Fibroblast of the aortic adventitia (primary cell): ENCODE results near the gene DEAF1. TPM values are rescaled to one million over a fixed set of nuclear protein-coding genes. Genes with fewer than 3 reads are reported as not detected.

Source experiments
- DNase-seq: peaks from one replicate; pipeline ENCODE4 v3.0.0-alpha.2; 2010; ENCODE audit warnings: low read depth
- H3K4me3 ChIP-seq: 2 replicates; pipeline ENCODE4 v1.5.1; 2011; ENCODE audit warnings: low read depth, mild to moderate bottlenecking, control low read depth, low read length, moderate library complexity
- total RNA-seq: library from RNA; depleted of rRNA; stranded (reverse); fragments of >200 nt; gene quantifications from 2 replicates; pipeline ENCODE4 v1.2.3, GENCODE V29; 2012; ENCODE audit warnings: low replicate concordance
- TF ChIP-seq, protein P1 (sequence below): IDR thresholded peaks from 2 replicates; pipeline ENCODE4 v1.5.1; 2011; ENCODE audit warnings: mild to moderate bottlenecking, low read length, control low read depth, inconsistent platforms; ENCODE audit not compliant: insufficient read depth

Gene DEAF1
- total RNA-seq, 1 donor = 40.0 TPM

GRCh38 chr11:728901-729491 is 34.0 kb upstream of the DEAF1 start:
- TF ChIP-seq, protein P1, sequence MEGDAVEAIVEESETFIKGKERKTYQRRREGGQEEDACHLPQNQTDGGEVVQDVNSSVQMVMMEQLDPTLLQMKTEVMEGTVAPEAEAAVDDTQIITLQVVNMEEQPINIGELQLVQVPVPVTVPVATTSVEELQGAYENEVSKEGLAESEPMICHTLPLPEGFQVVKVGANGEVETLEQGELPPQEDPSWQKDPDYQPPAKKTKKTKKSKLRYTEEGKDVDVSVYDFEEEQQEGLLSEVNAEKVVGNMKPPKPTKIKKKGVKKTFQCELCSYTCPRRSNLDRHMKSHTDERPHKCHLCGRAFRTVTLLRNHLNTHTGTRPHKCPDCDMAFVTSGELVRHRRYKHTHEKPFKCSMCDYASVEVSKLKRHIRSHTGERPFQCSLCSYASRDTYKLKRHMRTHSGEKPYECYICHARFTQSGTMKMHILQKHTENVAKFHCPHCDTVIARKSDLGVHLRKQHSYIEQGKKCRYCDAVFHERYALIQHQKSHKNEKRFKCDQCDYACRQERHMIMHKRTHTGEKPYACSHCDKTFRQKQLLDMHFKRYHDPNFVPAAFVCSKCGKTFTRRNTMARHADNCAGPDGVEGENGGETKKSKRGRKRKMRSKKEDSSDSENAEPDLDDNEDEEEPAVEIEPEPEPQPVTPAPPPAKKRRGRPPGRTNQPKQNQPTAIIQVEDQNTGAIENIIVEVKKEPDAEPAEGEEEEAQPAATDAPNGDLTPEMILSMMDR = no peak
- no peak for DNase-seq
- H3K4me3 ChIP-seq = no peak overlapping the region

- H3K4me3 ChIP-seq = no peak overlapping the region
- peak; percentile 94 for DNase-seq
- TF ChIP-seq, protein P1 = peak; percentile 99
Measured at GRCh38 chr11:727859-728748, 33.1 kb upstream of the DEAF1 start.

- no peak for DNase-seq
- TF ChIP-seq, protein P1 = no peak
- H3K4me3 ChIP-seq = no peak overlapping the region
Measured at GRCh38 chr11:727281-727701, 32.3 kb upstream of the DEAF1 start.

DNA sequence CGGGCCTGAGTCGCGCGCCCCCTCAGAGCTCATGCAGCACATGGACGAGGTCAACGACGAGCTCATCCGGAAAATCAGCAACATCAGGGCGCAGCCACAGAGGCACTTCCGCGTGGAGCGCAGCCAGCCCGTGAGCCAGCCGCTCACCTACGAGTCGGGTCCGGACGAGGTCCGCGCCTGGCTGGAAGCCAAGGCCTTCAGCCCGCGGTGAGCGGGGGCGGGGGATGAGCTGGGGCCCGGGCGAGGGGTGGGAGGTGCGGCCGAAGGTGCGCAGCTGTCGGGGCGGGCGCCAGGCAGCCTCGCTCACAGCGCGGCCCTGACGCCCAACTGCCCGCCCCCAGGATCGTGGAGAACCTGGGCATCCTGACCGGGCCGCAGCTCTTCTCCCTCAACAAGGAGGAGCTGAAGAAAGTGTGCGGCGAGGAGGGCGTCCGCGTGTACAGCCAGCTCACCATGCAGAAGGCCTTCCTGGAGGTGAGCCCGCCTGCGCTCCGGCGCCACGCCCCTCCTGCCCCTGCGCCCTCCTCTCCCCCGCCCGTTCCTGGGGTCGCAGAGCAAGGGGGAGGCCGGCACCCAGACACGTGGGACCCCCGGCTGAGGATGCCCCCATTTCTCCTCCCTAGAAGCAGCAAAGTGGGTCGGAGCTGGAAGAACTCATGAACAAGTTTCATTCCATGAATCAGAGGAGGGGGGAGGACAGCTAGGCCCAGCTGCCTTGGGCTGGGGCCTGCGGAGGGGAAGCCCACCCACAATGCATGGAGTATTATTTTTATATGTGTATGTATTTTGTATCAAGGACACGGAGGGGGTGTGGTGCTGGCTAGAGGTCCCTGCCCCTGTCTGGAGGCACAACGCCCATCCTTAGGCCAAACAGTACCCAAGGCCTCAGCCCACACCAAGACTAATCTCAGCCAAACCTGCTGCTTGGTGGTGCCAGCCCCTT is 31.5 kb upstream of the DEAF1 start:
- TF ChIP-seq, protein P1 = no peak
- DNase-seq = peak; percentile 49

DNA sequence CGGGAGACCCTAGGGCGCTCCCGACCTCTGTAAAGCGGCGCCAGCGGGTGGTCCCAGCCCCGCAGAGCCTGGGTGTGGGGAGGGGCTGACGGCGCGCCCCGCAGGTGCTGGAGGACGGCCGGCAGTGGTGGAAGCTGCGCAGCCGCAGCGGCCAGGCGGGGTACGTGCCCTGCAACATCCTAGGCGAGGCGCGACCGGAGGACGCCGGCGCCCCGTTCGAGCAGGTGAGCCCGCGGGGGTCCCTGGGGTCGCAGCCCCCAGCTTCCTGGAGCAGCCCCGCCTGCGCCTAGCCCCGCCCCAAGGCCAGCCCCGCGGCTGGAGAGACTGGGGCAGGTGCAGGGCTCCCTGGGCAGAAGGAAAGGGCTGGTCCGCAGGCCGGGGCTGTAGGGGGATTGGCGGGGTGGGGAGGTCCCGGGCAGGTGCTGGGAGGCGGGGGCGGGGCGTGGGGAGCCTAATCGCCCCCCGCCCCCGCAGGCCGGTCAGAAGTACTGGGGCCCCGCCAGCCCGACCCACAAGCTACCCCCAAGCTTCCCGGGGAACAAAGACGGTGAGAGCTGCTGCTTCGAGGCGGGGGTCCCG is 30.7 kb upstream of the DEAF1 start:
- no peak for DNase-seq
- TF ChIP-seq, protein P1 = no peak
- no peak overlapping the region for H3K4me3 ChIP-seq

More for the DNA sequence above, 31.5 kb upstream of the DEAF1 start:
- no peak overlapping the region for H3K4me3 ChIP-seq

DNA sequence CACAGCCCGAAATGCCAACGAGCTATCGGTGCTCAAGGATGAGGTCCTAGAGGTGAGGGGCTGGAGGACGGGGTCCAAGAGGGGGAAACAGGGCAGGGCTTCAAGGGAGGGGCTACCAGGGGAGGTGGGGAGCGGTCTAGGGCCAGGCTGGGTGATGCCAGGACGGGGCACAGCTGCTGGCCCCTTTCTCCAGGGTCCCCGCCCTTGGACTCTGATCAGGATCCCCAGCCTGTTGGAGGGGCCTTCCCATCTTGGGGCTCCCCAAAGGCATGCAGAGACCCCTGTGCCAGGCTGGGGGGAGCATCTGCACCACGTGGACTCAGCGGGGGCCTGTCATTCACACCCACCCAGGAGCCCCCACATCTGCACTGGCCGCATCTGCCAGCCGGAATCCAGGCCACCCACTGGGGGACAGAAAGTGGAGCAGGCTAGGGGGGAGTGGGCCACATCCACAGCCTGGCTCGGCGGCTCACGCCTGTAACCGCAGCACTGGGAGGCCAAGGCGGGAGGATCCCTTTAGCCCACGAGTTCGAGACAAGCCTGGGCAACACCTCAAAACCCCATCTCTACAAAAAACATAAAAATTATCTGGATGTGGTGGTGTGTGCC is 29.9 kb upstream of the DEAF1 start:
- TF ChIP-seq, protein P1 = no peak
- no peak for DNase-seq
- H3K4me3 ChIP-seq = no peak overlapping the region
